SU-DHL-6 (cell line): Measurements from ENCODE around the gene H2AZ2.

Source experiments
- H2AFZ ChIP-seq: fragments of 200-600 bp; sonication (generic); 2 replicates; pipeline ENCODE4 v1.6.1; 2014; ENCODE audit warnings: low read depth, mild to moderate bottlenecking, moderate library complexity, mixed read lengths, antibody characterized with exemption, low read length; ENCODE audit not compliant: severe bottlenecking
- H3F3A ChIP-seq: fragments of 200-600 bp; shearing (Covaris generic); 2 replicates; pipeline ENCODE4 v1.6.0; 2016; ENCODE audit warnings: antibody characterized with exemption, mild to moderate bottlenecking; ENCODE audit not compliant: insufficient read depth
- H3K27ac ChIP-seq: fragments of 200-600 bp; sonication (generic); 2 replicates; pipeline ENCODE4 v1.5.1; 2016; ENCODE audit warnings: low read depth, mild to moderate bottlenecking, low read length, moderate library complexity, mixed read lengths
- H3K27me3 ChIP-seq: fragments of 200-600 bp; sonication (generic), shearing (Covaris generic); 2 replicates; pipeline ENCODE4 v1.6.0; 2014; ENCODE audit warnings: mild to moderate bottlenecking, low read length
- H3K36me3 ChIP-seq: fragments of 200-600 bp; sonication (generic); 2 replicates; pipeline ENCODE4 v1.6.1; 2014; ENCODE audit warnings: mild to moderate bottlenecking, low read length, mixed read lengths
- H3K4me2 ChIP-seq: fragments of 300-600, 200-600 bp; shearing (Covaris generic), sonication (generic); 2 replicates; pipeline ENCODE4 v1.6.0; 2014; ENCODE audit warnings: low read length, low read depth, mild to moderate bottlenecking; ENCODE audit not compliant: poor library complexity, severe bottlenecking
- H3K4me3 ChIP-seq: fragments of 200-600 bp; sonication (generic); 2 replicates; pipeline ENCODE4 v1.5.1; 2014; ENCODE audit warnings: antibody characterized with exemption, low read length, mild to moderate bottlenecking, mixed read lengths; ENCODE audit not compliant: insufficient read depth, poor library complexity, severe bottlenecking
- H3K79me2 ChIP-seq: fragments of 200-600 bp; sonication (generic); 2 replicates; pipeline ENCODE4 v1.6.1; 2014; ENCODE audit warnings: mild to moderate bottlenecking, low read length, moderate library complexity; ENCODE audit not compliant: insufficient read depth
- H3K9ac ChIP-seq: fragments of 200-600 bp; sonication (generic); 2 replicates; pipeline ENCODE4 v1.7.0; 2014; ENCODE audit warnings: mild to moderate bottlenecking, low read length
- H3K9me2 ChIP-seq: fragments of 200-600 bp; sonication (generic); replicated peaks from 2 replicates; pipeline ENCODE4 v1.6.1; 2014; ENCODE audit warnings: low read length; ENCODE audit not compliant: insufficient read depth
- H3K9me3 ChIP-seq: fragments of 200-600 bp; sonication (generic); 2 replicates; pipeline ENCODE4 v1.6.1; 2014; ENCODE audit warnings: low read length, mixed read lengths; ENCODE audit not compliant: insufficient read depth
- H4K20me1 ChIP-seq: fragments of 200-600 bp; sonication (generic); 2 replicates; pipeline ENCODE4 v1.6.1; 2014; ENCODE audit warnings: low read depth, mild to moderate bottlenecking, antibody characterized with exemption, low read length, moderate library complexity, mixed read lengths
- CTCF ChIP-seq: fragments of 200-600 bp; sonication (generic); IDR thresholded peaks from one replicate; pipeline ENCODE4 v1.5.1; 2017; ENCODE audit warnings: antibody characterized with exemption, mild to moderate bottlenecking, low read length, moderate library complexity; ENCODE audit not compliant: insufficient read depth, poor library complexity, severe bottlenecking
- EZH2phosphoT487 ChIP-seq: fragments of 200-600 bp; sonication (generic), shearing (Covaris generic); conservative IDR thresholded peaks from 2 replicates; pipeline ENCODE4 v1.6.1; 2018; ENCODE audit warnings: mild to moderate bottlenecking, antibody characterized with exemption, low read length, moderate library complexity, mixed read lengths

The H2AZ2 gene

GRCh38 chr7:44801890-44802289 lies 46.0 kb downstream of the H2AZ2 start:
- TF ChIP-seq CTCF (no peak), EZH2phosphoT487 (no peak)
- H3K4me2 ChIP-seq, result no peak overlapping the region
- H3K27ac ChIP-seq, result no peak overlapping the region
- H3K36me3 ChIP-seq, result peaks cover 53% of the 10 kb centered on the region
- no peaks in the 10 kb centered on the region for H3K27me3 ChIP-seq
- no peak overlapping the region for H3K4me3 ChIP-seq
- H2AFZ ChIP-seq, result no peak overlapping the region
- peaks cover 92% of the 10 kb centered on the region for H3F3A ChIP-seq
- H3K9me3 ChIP-seq, result no peaks in the 10 kb centered on the region
- H3K9me2 ChIP-seq, result no peaks in the 10 kb centered on the region
- H3K9ac ChIP-seq, result no peak overlapping the region
- H4K20me1 ChIP-seq, result peaks cover 47% of the 10 kb centered on the region
- peaks cover 36% of the 10 kb centered on the region for H3K79me2 ChIP-seq

- Histone ChIP-seq H2AFZ (no peak overlapping the region), H4K20me1 (peaks cover 47% of the 10 kb centered on the region), H3K79me2 (peaks cover 52% of the 10 kb centered on the region), H3K36me3 (peaks cover 53% of the 10 kb centered on the region), H3K27me3 (no peaks in the 10 kb centered on the region), H3F3A (peaks cover 79% of the 10 kb centered on the region), H3K9me2 (no peaks in the 10 kb centered on the region), H3K4me2 (no peak overlapping the region), H3K9me3 (no peaks in the 10 kb centered on the region), H3K9ac (no peak overlapping the region), H3K27ac (no peak overlapping the region), H3K4me3 (no peak overlapping the region)
- TF ChIP-seq CTCF (no peak), EZH2phosphoT487 (no peak)
Measured at GRCh38 chr7:44799939-44800338, 47.9 kb downstream of the H2AZ2 start.

- H3K4me2 ChIP-seq, result peak overlapping the region; percentile 83
- peaks cover 47% of the 10 kb centered on the region for H4K20me1 ChIP-seq
- H2AFZ ChIP-seq, result no peak overlapping the region
- no peak overlapping the region; the same call in 1 of the 2 replicates for H3K27ac ChIP-seq
- H3K79me2 ChIP-seq, result peaks cover 52% of the 10 kb centered on the region
- peaks cover 77% of the 10 kb centered on the region for H3F3A ChIP-seq
- H3K9me2 ChIP-seq, result no peaks in the 10 kb centered on the region
- H3K9me3 ChIP-seq, result no peaks in the 10 kb centered on the region
- TF ChIP-seq EZH2phosphoT487 (no peak), CTCF (no peak)
- H3K27me3 ChIP-seq, result no peaks in the 10 kb centered on the region
- H3K36me3 ChIP-seq, result peaks cover 53% of the 10 kb centered on the region
- peak overlapping the region; percentile 77 for H3K4me3 ChIP-seq
- H3K9ac ChIP-seq, result peak overlapping the region; percentile 90
Measured at GRCh38 chr7:44798649-44799305, 49.1 kb downstream of the H2AZ2 start.
